Glutamatergic neuron (in vitro differentiated cells): ENCODE results near the gene PCED1B. TPM values are rescaled to one million over a fixed set of nuclear protein-coding genes. Genes with fewer than 3 reads are reported as not detected.

Source experiments
- DNase-seq: peaks from one replicate; pipeline ENCODE4 v3.0.0; 2022
- H3K27ac Mint-ChIP-seq: one replicate; pipeline ENCODE4 v1.8.0; 2020; ENCODE audit warnings: mild to moderate bottlenecking, mixed read lengths, inconsistent platforms; ENCODE audit not compliant: unreplicated experiment
- H3K27me3 Mint-ChIP-seq: one replicate; pipeline ENCODE4 v1.8.0; 2020; ENCODE audit warnings: mild to moderate bottlenecking, moderate library complexity, mixed read lengths, inconsistent platforms; ENCODE audit not compliant: unreplicated experiment
- H3K36me3 Mint-ChIP-seq: one replicate; pipeline ENCODE4 v1.8.0; 2020; ENCODE audit warnings: mild to moderate bottlenecking, mixed read lengths, inconsistent platforms; ENCODE audit not compliant: unreplicated experiment
- H3K4me1 Mint-ChIP-seq: one replicate; pipeline ENCODE4 v1.8.0; 2020; ENCODE audit warnings: mild to moderate bottlenecking, low read depth, mixed read lengths, inconsistent platforms; ENCODE audit not compliant: unreplicated experiment
- H3K4me3 Mint-ChIP-seq: one replicate; pipeline ENCODE4 v1.8.0; 2020; ENCODE audit warnings: mild to moderate bottlenecking, mixed read lengths, inconsistent platforms; ENCODE audit not compliant: unreplicated experiment
- H3K9me3 Mint-ChIP-seq: one replicate; pipeline ENCODE4 v1.8.0; 2020; ENCODE audit warnings: mild to moderate bottlenecking, moderate library complexity, mixed read lengths, inconsistent platforms; ENCODE audit not compliant: unreplicated experiment
- long read RNA-seq: library from polyadenylated mRNA; unstranded; transcript quantifications from one replicate; pipeline ENCODE4 v2.0.0, GENCODE V29; 2020; ENCODE audit not compliant: unreplicated experiment
- total RNA-seq: library from RNA; stranded (reverse); fragmentation: NEBNext Ultra II Directional; extraction: Animal tissue kit (Norgen Biotek cat#: 25700); gene quantifications from one replicate; pipeline ENCODE4 v1.2.1, GENCODE V29; 2021; ENCODE audit not compliant: unreplicated experiment
- TF ChIP-seq, protein P1 (sequence below): fragments of 200-600 bp; sonication (generic); IDR thresholded peaks from one replicate; pipeline ENCODE4 v1.5.0; 2021; ENCODE audit not compliant: partially characterized antibody, unreplicated experiment

PCED1B gene, protein sequence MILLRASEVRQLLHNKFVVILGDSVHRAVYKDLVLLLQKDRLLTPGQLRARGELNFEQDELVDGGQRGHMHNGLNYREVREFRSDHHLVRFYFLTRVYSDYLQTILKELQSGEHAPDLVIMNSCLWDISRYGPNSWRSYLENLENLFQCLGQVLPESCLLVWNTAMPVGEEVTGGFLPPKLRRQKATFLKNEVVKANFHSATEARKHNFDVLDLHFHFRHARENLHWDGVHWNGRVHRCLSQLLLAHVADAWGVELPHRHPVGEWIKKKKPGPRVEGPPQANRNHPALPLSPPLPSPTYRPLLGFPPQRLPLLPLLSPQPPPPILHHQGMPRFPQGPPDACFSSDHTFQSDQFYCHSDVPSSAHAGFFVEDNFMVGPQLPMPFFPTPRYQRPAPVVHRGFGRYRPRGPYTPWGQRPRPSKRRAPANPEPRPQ
- 0.27 TPM for total RNA-seq
- long read RNA-seq, result 0 reads

DNA sequence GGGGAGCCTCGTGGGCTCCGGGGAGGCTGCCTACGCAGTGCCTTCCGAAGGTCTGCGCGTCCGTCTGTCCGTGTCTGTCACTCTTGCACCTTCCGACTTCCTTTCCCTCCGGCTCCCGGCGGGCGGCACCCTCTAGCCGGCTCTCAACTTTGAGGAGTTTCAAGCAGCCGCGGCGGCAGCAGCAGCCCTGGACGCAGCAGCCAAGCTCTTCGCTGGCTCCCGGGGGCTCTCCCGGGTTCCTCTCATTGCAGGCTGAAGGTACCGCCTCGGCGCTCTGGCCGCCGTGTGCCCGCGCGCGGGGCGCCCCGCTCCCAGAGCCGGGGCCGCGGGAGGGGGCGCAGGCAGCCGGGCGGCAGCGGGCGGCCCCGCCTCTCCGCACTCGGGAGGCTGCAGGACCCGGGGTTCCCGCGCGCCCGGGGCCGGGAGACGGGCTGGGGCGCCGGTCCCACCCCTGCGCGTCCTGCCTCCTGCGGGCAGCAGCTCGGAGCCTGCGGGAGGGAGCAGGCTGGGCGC, at the start of gene PCED1B, which contains the start of gene AMIGO2:
Gene PCED1B, plus strand, starts transcription at position 154 of the 513 bp plus-strand sequence. CDS start 155,443 bp downstream, outside the sequence.
Gene AMIGO2, minus strand, starts transcription at position 492 of the 513 bp plus-strand sequence. CDS start 957 bp downstream, outside the sequence.
- H3K27me3 Mint-ChIP-seq, result peaks cover 9% of the 10 kb centered on the region
- peaks cover 3% of the 10 kb centered on the region for H3K4me1 Mint-ChIP-seq
- TF ChIP-seq, protein P1, sequence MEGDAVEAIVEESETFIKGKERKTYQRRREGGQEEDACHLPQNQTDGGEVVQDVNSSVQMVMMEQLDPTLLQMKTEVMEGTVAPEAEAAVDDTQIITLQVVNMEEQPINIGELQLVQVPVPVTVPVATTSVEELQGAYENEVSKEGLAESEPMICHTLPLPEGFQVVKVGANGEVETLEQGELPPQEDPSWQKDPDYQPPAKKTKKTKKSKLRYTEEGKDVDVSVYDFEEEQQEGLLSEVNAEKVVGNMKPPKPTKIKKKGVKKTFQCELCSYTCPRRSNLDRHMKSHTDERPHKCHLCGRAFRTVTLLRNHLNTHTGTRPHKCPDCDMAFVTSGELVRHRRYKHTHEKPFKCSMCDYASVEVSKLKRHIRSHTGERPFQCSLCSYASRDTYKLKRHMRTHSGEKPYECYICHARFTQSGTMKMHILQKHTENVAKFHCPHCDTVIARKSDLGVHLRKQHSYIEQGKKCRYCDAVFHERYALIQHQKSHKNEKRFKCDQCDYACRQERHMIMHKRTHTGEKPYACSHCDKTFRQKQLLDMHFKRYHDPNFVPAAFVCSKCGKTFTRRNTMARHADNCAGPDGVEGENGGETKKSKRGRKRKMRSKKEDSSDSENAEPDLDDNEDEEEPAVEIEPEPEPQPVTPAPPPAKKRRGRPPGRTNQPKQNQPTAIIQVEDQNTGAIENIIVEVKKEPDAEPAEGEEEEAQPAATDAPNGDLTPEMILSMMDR, result no peak
- H3K4me3 Mint-ChIP-seq, result peak within 1 kb of the TSS; percentile 91
- peak; percentile 59 for DNase-seq
- H3K36me3 Mint-ChIP-seq, result no peaks in the 10 kb centered on the region
- no peak within 1 kb of the TSS for H3K27ac Mint-ChIP-seq
- no peaks in the 10 kb centered on the region for H3K9me3 Mint-ChIP-seq

DNA sequence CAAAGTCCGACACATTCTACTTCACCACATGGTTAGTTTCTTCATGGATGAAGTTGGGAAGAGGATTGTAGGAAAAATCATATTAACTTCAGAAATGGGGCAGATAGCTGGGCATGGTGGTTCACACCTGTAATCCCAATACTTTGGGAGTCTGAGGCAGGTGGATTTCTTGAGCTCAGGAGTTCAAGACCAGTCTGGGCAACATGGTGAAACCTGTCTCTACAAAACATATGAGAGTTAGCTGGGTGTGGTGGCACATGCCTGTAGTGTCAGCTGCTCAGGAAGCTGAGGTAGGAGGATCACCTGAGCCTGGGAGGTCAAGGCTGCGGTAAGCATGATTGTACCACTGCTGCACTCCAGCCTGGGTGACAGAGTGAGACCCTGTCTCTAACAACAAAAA, 49.5 kb upstream of the PCED1B start:
- DNase-seq, result no peak
- Mint-ChIP-seq H3K27ac (no peak overlapping the region), H3K4me1 (peaks cover 3% of the 10 kb centered on the region), H3K36me3 (no peaks in the 10 kb centered on the region), H3K9me3 (no peaks in the 10 kb centered on the region), H3K27me3 (peaks cover 3% of the 10 kb centered on the region), H3K4me3 (no peak overlapping the region)
- TF ChIP-seq, protein P1, result no peak

GRCh38 chr12:47032644-47033043, 46.8 kb upstream of the PCED1B start:
- DNase-seq, result no peak
- no peak overlapping the region for H3K27ac Mint-ChIP-seq
- TF ChIP-seq, protein P1, result peak; percentile 13
- no peaks in the 10 kb centered on the region for H3K9me3 Mint-ChIP-seq
- peaks cover 3% of the 10 kb centered on the region for H3K27me3 Mint-ChIP-seq
- H3K4me1 Mint-ChIP-seq, result peaks cover 3% of the 10 kb centered on the region
- no peaks in the 10 kb centered on the region for H3K36me3 Mint-ChIP-seq
- no peak overlapping the region for H3K4me3 Mint-ChIP-seq

- Mint-ChIP-seq H3K27me3 (peaks cover 3% of the 10 kb centered on the region), H3K9me3 (no peaks in the 10 kb centered on the region), H3K27ac (no peak overlapping the region), H3K4me1 (peaks cover 3% of the 10 kb centered on the region), H3K4me3 (no peak overlapping the region), H3K36me3 (no peaks in the 10 kb centered on the region)
- no peak for DNase-seq
- TF ChIP-seq, protein P1, result no peak
These were observed 46.3 kb upstream of the PCED1B start for GRCh38 chr12:47033081-47033480.
